Loucy (cell line): ENCODE measurements around the gene SHROOM3.

Experiments used
- H2AFZ ChIP-seq: fragments of 200-600 bp; sonication (generic); 2 replicates; pipeline ENCODE4 v1.6.0; 2016; ENCODE audit warnings: antibody characterized with exemption, mild to moderate bottlenecking, low read length, moderate library complexity
- H3F3A ChIP-seq: fragments of 200-600 bp; 2 replicates; pipeline ENCODE4 v1.6.0; 2016; ENCODE audit warnings: antibody characterized with exemption, low read depth, mild to moderate bottlenecking
- H3K27me3 ChIP-seq: fragments of 200-600 bp; sonication (generic); 2 replicates; pipeline ENCODE4 v1.6.1; 2014; ENCODE audit warnings: low read length, mild to moderate bottlenecking; ENCODE audit not compliant: insufficient read depth, poor library complexity, severe bottlenecking
- H3K36me3 ChIP-seq: fragments of 200-600 bp; sonication (generic); 2 replicates; pipeline ENCODE4 v1.6.1; 2016; ENCODE audit warnings: low read length; ENCODE audit not compliant: insufficient read depth
- H3K4me1 ChIP-seq: fragments of 200-600 bp; sonication (generic); 2 replicates; pipeline ENCODE4 v1.5.1; 2014; ENCODE audit warnings: low read length, mild to moderate bottlenecking; ENCODE audit not compliant: insufficient read depth, poor library complexity, severe bottlenecking
- H3K4me2 ChIP-seq: fragments of 200-600 bp; sonication (generic); 2 replicates; pipeline ENCODE4 v1.6.0; 2014; ENCODE audit warnings: antibody characterized with exemption, low read length, low read depth, mild to moderate bottlenecking; ENCODE audit not compliant: poor library complexity, severe bottlenecking
- H3K4me3 ChIP-seq: fragments of 200-600 bp; sonication (generic); 2 replicates; pipeline ENCODE4 v1.5.1; 2014; ENCODE audit warnings: low read length, mild to moderate bottlenecking, mixed read lengths; ENCODE audit not compliant: poor library complexity, severe bottlenecking
- H3K79me2 ChIP-seq: fragments of 200-600 bp; sonication (generic); 2 replicates; pipeline ENCODE4 v1.6.1; 2014; ENCODE audit warnings: low read length; ENCODE audit not compliant: insufficient read depth
- H3K9ac ChIP-seq: fragments of 200-600 bp; sonication (generic); 2 replicates; pipeline ENCODE4 v1.6.0; 2014; ENCODE audit warnings: mild to moderate bottlenecking, low read depth, low read length, moderate library complexity; ENCODE audit not compliant: poor library complexity, severe bottlenecking
- H3K9me2 ChIP-seq: fragments of 200-600 bp; sonication (generic); replicated peaks from 2 replicates; pipeline ENCODE4 v1.6.1; 2016; ENCODE audit warnings: low read depth, low read length, mixed read lengths
- H3K9me3 ChIP-seq: fragments of 200-600 bp; sonication (generic); 2 replicates; pipeline ENCODE4 v1.6.1; 2014; ENCODE audit warnings: mild to moderate bottlenecking, antibody characterized with exemption, low read length, low read depth; ENCODE audit not compliant: insufficient read depth
- H4K20me1 ChIP-seq: fragments of 200-600 bp; sonication (generic); 2 replicates; pipeline ENCODE4 v1.6.0; 2014; ENCODE audit warnings: antibody characterized with exemption, low read length, mild to moderate bottlenecking; ENCODE audit not compliant: insufficient read depth, poor library complexity, severe bottlenecking
- CTCF ChIP-seq: fragments of 200-600 bp; sonication (generic); conservative IDR thresholded peaks from 2 replicates; pipeline ENCODE4 v1.5.1; 2014; ENCODE audit warnings: mild to moderate bottlenecking, antibody characterized with exemption, low read length
- EZH2phosphoT487 ChIP-seq: fragments of 200-600 bp; IDR thresholded peaks from 2 replicates; pipeline ENCODE4 v1.6.1; 2018; ENCODE audit warnings: antibody characterized with exemption, mild to moderate bottlenecking, moderate library complexity, borderline replicate concordance

SHROOM3 gene

GRCh38 chr4:76784237-76784636 lies 349.2 kb downstream of the SHROOM3 start:
- H3K36me3 ChIP-seq: no peaks in the 10 kb centered on the region
- H2AFZ ChIP-seq: peak overlapping the region; percentile 18; the same call in 1 of the 2 replicates
- no peak overlapping the region for H3K9ac ChIP-seq
- no peak overlapping the region for H3K4me3 ChIP-seq
- no peaks in the 10 kb centered on the region for H4K20me1 ChIP-seq
- peaks cover 8% of the 10 kb centered on the region for H3K4me1 ChIP-seq
- no peaks in the 10 kb centered on the region for H3K9me2 ChIP-seq
- H3K4me2 ChIP-seq: no peak overlapping the region
- H3F3A ChIP-seq: no peaks in the 10 kb centered on the region
- TF ChIP-seq CTCF (peak; percentile 65), EZH2phosphoT487 (no peak)
- no peaks in the 10 kb centered on the region for H3K79me2 ChIP-seq
- no peaks in the 10 kb centered on the region for H3K27me3 ChIP-seq
- no peaks in the 10 kb centered on the region for H3K9me3 ChIP-seq

GRCh38 chr4:76787898-76788297 lies 352.9 kb downstream of the SHROOM3 start:
- Histone ChIP-seq H4K20me1 (no peaks in the 10 kb centered on the region), H3K4me1 (no peaks in the 10 kb centered on the region), H2AFZ (no peak overlapping the region), H3K4me2 (no peak overlapping the region), H3K27me3 (no peaks in the 10 kb centered on the region), H3K79me2 (no peaks in the 10 kb centered on the region), H3K9me3 (no peaks in the 10 kb centered on the region), H3K36me3 (no peaks in the 10 kb centered on the region), H3K9me2 (no peaks in the 10 kb centered on the region), H3K9ac (no peak overlapping the region), H3K4me3 (no peak overlapping the region), H3F3A (no peaks in the 10 kb centered on the region)
- no peak for TF ChIP-seq CTCF
- TF ChIP-seq EZH2phosphoT487: no peak

- Histone ChIP-seq H3K9me3 (no peaks in the 10 kb centered on the region), H3K36me3 (no peaks in the 10 kb centered on the region), H3K4me1 (no peaks in the 10 kb centered on the region), H3K79me2 (no peaks in the 10 kb centered on the region), H3K9ac (no peak overlapping the region), H3K4me2 (no peak overlapping the region), H2AFZ (no peak overlapping the region), H3K9me2 (no peaks in the 10 kb centered on the region), H3K27me3 (no peaks in the 10 kb centered on the region), H3F3A (no peaks in the 10 kb centered on the region), H3K4me3 (no peak overlapping the region), H4K20me1 (no peaks in the 10 kb centered on the region)
- no peak for TF ChIP-seq EZH2phosphoT487
- no peak for TF ChIP-seq CTCF
These were observed 355.3 kb downstream of the SHROOM3 start for GRCh38 chr4:76790377-76790776.
